Activated gamma-delta T cell (primary cell): ENCODE results near the gene TRUB2.
"Not testable (repeated sequence)": the region's sequence is repeated elsewhere in the genome, so short reads cannot be mapped to it uniquely, and the experiment has no call there.

Experiments used
- DNase-seq: peaks from one replicate; lab custom pipeline; 2025; lab: John Stamatoyannopoulos, UW

Gene TRUB2

DNA sequence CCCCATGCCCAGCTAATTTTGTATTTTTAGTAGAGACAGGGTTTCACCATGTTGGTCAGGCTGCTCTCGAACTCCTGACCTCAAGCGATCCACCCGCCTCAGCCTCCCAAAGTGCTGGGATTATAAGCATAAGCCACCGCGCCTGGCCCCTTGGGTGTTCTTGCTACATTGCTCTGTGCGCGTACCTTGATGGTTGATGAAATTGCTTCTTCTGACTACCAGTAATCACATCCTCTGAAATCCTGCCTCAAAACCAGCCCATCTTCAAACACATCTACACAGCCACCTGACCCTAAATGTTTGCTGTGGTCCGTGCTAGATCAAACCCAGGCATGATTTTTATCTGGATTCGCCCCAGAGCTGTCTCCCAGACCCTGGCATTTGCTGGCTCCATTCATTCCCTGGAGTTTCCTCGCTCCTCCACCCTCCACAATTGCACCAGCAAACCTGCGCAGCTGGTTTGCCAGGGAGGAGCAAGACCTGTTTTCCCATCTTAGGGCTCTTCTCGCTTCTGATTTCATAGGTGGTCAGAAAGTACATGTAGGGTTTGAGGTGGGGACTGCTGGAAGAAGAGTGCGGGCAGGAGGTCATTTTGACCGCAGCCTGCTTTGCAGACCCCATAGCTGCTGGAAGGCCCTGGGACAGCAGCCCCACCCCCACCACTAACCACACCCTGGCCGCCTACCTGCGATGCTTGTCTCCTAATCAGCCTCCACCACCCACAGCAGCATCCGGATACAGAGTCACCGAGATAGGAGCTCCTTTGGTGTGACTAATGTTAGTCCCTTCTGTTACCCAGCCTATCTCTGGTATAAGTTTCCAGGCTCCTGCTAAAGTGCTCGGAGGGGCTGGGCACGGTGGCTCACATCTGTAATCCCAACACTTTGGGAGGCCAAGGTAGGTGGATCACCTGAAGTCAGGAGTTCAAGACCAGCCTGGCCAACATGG is 23.4 kb downstream of the TRUB2 start:
- no peak for DNase-seq

- no peak for DNase-seq
Measured at GRCh38 chr9:128297221-128297773, 24.9 kb downstream of the TRUB2 start.

- DNase-seq, result no peak
Measured at GRCh38 chr9:128296340-128297220, 25.7 kb downstream of the TRUB2 start.

DNA sequence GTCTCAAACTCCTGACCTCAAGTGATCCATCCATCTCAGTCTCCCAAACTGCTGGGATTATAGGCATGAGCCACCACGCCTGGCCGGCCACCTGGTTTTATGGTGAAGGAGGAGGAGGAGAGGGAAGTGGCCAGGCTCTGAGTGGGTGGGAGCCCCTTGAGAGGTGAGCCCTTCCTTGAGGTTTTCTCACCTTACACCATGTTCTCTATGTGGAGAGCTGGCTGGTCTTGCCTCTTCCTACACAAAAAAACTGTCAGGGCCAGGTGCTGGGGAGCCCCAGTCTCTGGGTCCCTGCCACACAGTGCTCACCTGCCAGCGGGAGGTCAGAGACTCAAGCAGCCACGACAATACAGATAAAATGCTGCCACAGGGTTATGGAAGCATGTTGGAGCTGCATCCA is 28.1 kb downstream of the TRUB2 start:
- no peak for DNase-seq

DNA sequence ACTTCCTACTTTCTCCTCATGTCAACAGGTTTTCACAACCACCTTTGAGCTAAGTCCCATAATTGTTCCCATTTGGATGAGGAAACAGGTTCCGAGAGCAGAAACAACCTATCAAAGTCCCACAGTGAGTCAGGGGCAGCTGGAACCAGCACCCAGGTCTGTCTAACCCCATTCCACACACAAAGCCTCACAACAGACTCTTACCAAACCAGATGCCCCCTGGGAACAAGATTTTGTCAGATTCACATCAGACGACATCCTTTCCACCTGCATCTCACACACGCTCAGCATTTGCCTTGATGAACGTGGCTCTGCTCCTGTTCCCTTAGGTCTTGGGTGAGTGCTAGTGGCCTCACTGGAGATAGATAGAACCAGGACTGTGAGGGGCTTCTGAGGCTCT is 29.2 kb downstream of the TRUB2 start:
- no peak for DNase-seq

GRCh38 chr9:128292009-128292408 is 30.2 kb downstream of the TRUB2 start:
- no peak for DNase-seq

- DNase-seq, result no peak
Measured at GRCh38 chr9:128288273-128289004, 33.8 kb downstream of the TRUB2 start.

DNA sequence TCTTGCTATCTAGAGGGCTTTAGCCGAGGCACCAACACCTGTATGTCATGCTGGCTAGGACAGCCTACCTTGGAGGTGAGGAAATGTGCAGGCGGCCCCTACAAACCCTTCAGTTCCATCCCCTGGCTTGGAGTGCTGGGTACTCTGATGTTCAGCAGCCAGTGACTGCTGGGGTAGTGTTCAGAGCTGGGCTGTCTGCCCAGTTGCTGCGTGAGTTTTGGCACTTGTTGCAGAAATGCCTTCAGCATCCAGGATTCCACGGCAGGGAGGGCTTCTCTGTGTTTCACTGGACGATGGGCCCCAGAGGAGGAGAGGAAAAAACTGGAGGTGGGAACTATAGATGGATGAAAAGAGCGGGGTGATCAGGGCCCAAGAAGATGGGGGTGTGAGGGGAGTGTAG is 35.8 kb downstream of the TRUB2 start:
- DNase-seq, result no peak

GRCh38 chr9:128285033-128285784 is 37.0 kb downstream of the TRUB2 start:
- no peak for DNase-seq

DNA sequence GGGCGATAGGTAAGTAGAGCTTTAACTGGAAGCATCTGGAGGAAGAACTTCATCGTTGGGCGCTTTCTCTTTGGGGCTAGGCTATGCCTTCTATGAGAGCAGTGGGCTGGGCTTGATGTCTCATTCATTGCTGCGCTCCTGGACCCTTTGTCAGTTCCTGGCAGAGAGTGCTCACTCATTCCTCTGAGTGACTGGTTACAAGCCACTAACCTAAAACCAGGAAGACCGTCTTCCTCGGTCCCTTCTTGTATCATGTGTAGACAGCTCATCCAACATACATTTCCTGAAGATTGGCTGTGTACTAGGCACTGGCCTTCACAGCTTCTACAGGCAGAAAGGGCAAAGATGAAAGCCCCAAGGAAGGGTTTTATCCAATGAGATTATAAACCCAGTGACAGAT is 39.7 kb downstream of the TRUB2 start:
- DNase-seq, result no peak

DNA sequence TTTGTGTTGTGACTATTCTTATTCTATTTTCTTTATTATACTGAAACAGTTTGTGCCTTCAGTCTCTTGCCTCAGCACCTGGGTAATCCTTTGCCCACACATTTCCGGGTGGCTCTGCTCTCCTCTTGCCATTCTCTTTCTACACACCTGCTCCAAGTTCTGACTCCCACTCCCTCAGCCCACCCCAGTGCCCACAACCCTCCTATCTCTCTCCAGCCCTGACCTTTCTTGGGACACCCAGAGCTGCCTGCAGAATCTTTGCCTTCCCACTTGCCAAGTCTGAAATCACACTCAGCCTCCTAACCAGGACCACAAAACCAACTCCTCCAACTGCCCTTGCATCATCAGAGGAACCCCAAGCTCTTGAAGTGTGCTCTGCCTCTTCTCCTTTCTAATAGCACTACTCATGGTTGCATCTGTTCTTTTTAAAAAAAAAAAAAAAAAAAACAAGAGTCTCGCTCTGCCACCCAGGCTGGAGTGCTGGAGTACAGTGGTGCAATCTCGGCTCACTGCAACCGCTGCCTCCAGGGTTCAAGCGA is 42.1 kb downstream of the TRUB2 start:
- DNase-seq, result no peak

- DNase-seq, result not testable (repeated sequence)
Measured at GRCh38 chr9:128279088-128280073, 42.9 kb downstream of the TRUB2 start.

GRCh38 chr9:128276574-128277270 is 45.5 kb downstream of the TRUB2 start:
- DNase-seq, result no peak

GRCh38 chr9:128276008-128276573 is 46.2 kb downstream of the TRUB2 start, which contains the start of gene SWI5:
TSS of gene SWI5 (plus strand) at chr9:128276276.
- peak; percentile 95 for DNase-seq

DNA sequence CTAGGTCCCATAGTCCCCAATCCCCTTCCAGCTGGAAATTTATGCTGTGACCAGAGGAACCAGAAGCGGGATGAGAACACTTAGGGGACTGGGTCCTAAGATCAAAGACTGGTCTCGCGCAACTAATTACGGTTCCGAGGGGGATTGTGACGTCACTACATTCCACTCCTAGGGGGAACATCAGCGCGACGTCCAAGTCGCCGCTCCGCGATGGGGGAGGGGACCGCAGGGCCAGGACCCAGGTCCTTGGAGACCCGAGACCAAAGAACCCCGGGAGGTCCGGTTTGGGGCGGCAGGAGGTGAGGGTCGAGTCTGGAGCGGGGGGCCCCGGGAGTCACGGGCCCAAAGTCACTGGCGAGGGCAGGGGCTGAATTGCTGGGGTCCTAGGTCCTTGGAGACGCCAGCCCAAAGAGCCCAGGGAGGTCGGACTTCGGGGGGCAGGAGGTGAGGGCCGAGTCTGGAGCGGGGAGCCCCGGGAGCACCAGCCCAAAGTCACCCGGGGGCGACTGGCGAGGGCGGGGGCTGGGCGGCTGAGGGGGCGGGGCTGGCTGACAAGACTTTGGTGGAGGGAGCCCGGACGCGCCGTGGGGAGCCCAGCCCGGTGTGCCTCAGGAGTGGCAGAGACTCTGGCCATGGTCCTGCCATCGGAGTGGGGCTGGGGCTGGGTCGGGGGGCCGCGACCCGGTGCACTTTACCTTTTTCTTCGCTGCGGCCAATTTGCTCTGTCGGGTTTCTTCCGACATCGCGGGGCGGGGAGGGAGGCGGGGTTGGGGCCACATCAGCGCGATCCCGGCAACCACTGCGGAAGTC is 46.8 kb downstream of the TRUB2 start, which contains the start of gene GOLGA2:
Gene GOLGA2, minus strand, starts transcription at position 810 of the 810 bp plus-strand sequence. Its CDS starts 31 bp downstream, at position 779.
- peak; percentile 75 for DNase-seq

DNA sequence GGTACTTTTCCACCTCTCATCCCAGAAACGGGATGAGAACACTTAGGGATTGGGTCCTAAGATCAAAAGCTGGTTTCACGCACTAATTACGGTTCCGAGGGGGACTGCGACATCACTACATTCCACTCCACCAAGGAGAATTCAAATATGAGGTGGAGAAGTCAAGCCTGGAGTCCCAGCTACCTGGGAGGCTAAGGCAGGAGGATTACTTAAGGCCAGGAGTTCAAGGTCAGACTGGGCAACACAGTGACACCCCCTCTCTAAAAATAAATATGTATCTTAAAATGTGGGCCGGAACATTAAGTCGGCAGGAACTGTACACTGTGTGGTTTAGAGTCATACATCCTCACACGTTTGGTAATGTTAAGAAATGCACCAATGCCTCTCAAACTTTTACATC is 48.0 kb downstream of the TRUB2 start:
- DNase-seq, result no peak

- DNase-seq, result no peak
Measured at GRCh38 chr9:128271512-128271911, 50.7 kb downstream of the TRUB2 start.
